Skin epidermis (tissue), 12 donors: ENCODE measurements around the gene TAB2.

Source experiments
- H3K27ac ChIP-seq, 21 experiments: fragments of 200-600 bp; sonication (generic) in 11 of 21; one replicate each; pipeline ENCODE4 v1.5.0; 2020; ENCODE audit warnings: mild to moderate bottlenecking in 3 of 21, inconsistent platforms in 2 of 21, moderate library complexity in 2 of 21
- H3K4me3 ChIP-seq, 7 experiments: fragments of 200-600 bp; sonication (generic) in 2 of 7; one replicate each; pipeline ENCODE4 v1.5.0; 2020; ENCODE audit warnings: inconsistent platforms in 2 of 7, mild to moderate bottlenecking in 2 of 7, moderate library complexity in 1 of 7

Gene TAB2

DNA sequence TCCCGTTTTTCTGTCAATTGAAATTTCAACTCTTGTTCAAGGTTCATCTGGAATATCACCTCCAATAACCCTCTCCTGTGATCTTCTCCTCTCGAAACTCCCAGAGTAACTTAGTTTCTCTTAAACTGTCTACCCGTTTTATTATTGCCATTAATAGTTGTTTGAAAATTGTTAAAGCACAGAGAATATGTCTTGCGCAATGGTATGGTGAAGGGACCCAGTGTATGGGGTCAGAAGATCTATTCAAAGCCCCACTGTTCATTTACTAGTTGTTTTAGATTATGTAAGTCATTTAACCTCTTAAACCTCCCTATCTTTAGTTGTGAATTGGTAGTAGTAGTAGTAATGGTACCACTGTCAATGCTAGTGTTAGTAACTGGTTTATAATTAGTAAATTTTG lies 6.2 kb upstream of the TAB2 start:
- no peak overlapping the region for H3K4me3 ChIP-seq
- H3K27ac ChIP-seq: no peak overlapping the region

DNA sequence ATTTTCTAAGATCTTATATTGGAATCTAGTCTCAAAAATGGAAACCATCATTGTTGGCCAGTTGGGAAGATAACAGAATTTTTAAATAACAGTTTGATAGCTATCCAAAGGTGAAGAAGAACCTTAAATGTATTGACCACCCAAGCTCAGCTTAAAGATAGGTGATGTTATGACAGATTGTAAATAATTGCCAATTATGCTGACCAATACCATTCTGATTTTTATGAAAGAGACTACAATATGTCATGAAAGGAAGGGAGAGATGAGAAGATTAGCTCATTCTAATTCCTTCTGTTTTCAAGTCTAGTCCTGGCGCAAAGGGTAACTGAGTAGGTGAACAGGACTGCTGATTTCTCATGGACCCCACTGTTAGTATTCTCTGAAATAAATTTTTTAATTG lies 5.7 kb upstream of the TAB2 start:
- Histone ChIP-seq H3K27ac (no peak overlapping the region), H3K4me3 (no peak overlapping the region)

DNA sequence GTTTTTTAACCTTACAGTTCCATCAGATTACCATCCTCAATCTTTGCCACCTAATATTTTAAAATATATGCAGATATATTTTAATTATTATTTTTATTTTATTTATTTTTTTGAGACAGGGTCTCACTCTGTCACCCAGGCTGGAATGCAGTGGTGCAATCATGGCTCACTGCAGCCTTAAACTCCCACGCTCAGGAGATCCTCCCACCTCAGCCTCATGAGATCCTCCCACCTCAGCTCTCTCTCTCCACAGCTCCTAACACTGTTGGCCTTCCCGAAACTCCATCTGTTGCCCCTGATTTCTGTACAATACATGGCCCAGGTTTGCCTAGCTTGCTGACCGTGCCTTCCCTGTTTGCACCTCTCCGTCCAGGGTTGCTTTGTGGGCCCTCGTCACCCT lies 4.4 kb upstream of the TAB2 start:
- Histone ChIP-seq H3K4me3 (no peak overlapping the region), H3K27ac (no peak overlapping the region)

DNA sequence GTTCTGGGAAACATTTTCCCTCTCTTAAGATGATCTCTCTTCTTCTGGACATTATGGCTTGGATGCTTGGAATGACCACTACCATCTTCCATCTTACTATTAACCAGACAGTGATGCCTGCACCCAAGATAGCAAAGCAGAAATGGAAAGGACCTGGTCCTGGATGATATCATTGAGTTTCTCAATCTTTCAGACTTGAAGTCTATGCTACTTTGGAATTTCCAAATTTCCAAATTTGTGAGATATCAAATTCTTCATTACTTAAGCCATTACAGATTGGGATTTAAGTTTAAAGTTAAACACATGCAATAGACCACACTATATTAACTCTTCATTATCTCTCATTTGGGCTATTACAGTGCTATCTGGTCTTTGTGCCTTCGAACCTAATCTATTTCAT lies 3.7 kb upstream of the TAB2 start:
- no peak overlapping the region for H3K27ac ChIP-seq
- H3K4me3 ChIP-seq: no peak overlapping the region

DNA sequence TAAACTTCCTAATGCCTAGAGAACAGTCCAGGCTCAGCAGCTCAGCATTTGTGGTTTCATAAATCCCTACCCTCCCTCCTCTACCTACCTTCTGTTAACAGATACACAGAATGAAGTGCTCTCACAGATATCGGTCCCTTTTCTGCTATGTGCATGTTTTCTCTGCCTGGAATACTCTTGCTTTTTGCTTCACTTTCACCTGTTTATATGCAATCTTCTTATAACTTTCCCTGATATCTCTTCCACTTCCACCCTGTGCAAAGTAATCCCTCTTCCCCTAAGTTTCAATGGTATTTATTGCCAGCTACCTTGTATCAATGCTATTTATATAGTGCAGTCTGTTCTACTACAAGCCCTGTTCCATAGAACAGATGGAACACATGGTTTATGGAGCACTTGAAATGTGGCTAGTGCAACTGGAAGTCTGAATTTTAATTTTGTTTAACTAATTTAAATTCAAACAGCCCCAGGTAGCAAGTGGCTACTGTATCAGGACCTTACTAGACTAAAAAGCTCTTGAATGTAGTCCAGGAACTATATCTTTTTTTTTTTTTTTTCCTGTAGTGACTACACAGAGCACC lies 3.1 kb upstream of the TAB2 start:
- Histone ChIP-seq H3K4me3 (no peak overlapping the region), H3K27ac (no peak overlapping the region)

DNA sequence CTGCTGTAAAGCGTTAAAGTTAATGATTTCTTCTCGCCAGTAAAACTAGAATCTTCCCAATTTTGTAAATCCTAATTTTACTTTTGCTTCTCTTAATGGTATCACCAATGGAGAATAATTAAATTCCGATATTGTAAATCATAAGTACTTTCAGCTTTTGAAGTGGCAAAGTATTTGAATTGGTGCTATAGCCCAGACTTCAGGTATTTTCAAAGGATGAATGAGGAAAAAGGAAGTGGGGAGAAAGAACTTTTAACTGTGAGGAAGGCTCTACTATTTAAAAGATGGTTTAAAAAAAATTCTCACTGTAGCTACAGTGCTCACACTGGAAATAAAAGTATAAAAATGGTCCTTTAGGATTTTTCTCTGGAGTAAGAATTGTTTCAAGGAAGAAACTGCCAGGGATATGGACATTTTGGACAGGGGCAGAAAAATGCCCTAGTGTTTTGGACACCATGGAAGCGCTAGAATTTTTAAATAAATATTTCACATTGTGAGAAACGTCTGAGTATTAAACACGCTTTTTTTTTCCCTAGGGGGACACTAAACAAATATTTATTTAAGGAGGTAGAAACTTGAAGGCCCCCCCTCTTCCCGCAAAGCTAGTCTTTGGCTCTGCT lies 1.3 kb upstream of the TAB2 start:
- peak overlapping the region in 20 of 21 experiments; percentile 89 to 100 (median 98) for H3K27ac ChIP-seq
- peak overlapping the region; percentile 78 to 98 (median 89) for H3K4me3 ChIP-seq

DNA sequence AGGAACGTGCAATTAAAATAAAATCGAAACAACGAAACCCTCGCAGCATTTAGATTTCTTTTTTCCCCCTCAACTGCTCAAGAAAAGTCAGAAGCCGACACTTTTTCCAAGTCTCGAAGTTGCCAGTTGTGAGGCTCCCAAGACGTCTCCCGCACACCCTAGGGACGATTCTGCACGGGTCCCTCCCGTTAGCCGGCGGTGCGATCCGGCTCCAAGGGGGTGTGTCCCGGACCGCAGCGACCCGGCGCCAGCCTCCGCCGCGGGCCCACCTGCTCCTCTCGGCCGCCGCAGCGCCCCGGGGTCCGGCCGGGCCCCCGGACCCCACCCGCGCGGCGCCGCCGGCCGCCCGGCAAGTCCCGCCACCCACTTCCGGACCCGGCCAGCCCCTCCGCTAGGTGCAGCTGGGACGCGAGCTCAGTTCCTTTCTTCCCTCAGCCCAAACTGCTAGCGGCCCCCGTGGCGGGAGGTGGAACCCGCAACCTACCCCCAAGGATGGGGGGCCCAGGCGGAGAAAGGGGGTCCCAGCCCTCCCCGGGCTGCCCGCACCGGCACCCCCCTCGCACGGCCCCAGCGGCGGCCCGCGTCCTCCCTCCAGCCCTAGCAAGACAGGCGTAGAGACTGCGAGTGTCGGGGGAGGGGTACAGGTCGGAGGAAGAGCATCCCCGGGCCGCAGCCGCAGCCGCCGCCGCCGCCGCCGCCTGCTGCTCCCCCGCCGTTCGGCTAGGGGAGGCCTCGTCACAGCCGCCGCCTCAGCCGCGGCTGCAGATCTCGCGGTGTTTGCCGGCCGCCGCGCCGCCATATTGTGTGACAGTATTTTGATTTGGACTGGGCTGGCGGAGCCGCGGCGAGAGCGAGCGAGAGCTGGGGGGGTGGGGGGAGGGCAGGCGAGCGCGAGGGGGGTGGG lies 520 bp upstream of the TAB2 start:
- H3K4me3 ChIP-seq: peak overlapping the region; percentile 78 to 98 (median 89)
- H3K27ac ChIP-seq: peak overlapping the region; percentile 89 to 100 (median 98)

DNA sequence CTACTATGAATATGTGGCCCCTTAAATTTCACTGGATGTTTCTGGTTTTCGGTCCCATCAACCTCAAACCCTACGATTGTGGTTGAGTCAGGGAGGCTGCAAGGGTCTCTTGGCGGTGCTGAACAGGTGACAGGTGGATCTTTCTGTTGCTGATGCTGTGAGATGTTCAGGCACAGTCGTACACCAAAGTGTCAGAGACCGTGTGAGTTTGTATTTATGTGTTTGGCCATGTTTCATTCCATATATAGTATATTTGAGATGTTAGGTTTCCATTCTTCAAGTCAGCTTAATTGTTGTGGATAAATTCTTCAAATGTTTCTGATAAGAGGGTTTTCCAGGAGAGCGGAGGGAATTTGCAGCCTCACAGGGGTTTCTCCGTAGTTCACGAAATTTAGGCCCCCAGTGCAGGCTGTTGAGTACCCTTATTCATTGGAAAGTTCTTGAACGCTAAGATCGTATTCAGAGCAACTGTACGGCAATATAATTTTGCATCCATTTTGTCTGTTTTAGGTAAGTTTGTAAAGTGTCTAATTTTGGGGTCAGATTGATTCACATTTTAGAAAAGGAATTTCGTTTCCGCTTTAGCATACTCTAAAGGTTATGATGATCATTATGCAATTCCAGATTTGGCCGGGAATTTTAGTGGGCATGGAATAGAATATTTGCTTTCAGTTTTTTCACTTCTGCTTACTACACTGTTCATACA lies 1.2 kb downstream of the TAB2 start:
- Histone ChIP-seq H3K27ac (peak overlapping the region; percentile 89 to 100 (median 98)), H3K4me3 (peak overlapping the region; percentile 78 to 98 (median 89))

DNA sequence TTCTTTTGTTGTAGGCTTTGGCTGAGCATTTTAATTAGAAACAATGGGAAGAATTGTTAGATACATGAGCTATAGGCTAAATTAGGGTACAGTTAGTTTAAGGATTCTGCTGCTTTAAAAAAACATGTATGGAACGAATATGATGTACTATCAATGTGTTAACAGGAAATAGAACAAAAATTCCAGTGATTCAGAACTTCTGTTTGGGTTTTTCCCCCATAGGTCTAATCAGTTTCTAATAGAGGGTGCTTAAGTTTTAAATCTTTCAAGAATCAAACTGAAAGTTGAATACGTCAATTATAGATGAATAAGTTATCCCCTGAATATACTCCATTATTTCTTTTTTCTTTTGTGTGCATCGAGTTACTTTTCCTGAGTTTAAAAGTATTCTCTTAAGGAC lies 1.9 kb downstream of the TAB2 start:
- H3K27ac ChIP-seq: peak overlapping the region in 17 of 21 experiments; percentile 10 to 100 (median 98)
- peak overlapping the region; percentile 78 to 98 (median 89) for H3K4me3 ChIP-seq

DNA sequence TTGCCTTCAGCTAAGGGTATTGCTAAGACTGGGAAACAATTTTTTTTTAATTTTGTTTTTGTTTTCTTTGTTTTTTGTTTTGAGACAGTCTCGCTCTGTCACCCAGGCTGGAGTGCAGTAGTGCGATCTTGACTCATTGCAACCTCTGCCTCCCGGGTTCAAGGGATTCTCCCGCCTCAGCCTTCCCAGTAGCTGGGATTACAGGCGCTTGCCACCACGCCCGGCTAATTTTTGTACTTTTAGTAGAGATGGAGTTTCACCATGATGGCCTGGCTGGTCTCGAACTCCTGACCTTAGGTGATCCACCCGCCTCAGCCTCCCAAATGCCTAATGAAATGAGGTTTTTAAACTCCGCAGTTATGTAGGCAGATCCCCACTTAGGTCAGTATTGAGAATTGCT lies 2.5 kb downstream of the TAB2 start:
- Histone ChIP-seq H3K4me3 (peak overlapping the region in 5 of 7 experiments; percentile 87 to 98 (median 89)), H3K27ac (peak overlapping the region in 16 of 21 experiments; percentile 3 to 100 (median 96))

DNA sequence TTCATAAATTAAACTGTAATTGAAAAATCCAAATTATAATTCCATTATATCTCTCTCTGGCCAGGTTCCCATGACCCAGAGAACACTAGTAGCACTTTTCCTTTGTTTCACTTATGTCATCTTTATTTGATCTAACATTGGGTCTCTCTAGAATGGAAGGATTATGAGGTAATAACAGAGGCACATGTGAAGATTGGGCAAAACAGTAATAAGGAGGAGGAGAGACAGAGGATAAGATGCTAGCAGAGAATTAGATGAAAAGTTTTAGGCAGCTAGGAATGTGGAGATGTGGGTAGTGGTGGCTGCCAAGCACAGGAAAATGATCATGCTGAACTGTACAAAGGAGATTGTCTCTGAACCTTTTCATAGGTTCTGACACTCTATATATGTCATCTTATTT lies 3.3 kb downstream of the TAB2 start:
- Histone ChIP-seq H3K27ac (peak overlapping the region in 4 of 21 experiments; percentile 20 to 97 (median 59)), H3K4me3 (no peak overlapping the region)

DNA sequence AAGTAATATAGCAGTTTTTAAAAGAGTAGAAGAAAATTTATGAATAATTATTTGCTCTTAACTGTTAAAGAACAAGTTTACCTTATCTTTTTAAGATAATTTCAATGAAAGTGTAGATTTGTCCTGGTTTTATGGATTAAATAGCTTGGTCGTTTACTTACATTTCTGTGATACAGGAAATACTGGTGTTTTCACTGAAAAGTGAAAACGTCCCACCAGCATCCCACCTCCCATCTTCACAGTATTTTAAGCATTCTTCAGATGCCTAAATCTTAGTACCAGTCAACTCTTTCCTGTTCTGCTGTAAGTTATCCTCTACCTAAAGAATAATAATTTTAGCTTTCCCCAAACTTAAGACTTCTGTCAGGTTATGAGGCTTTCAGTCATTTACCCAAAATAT lies 5.8 kb downstream of the TAB2 start:
- H3K27ac ChIP-seq: peak overlapping the region in 1 of 21 experiments; percentile 37

DNA sequence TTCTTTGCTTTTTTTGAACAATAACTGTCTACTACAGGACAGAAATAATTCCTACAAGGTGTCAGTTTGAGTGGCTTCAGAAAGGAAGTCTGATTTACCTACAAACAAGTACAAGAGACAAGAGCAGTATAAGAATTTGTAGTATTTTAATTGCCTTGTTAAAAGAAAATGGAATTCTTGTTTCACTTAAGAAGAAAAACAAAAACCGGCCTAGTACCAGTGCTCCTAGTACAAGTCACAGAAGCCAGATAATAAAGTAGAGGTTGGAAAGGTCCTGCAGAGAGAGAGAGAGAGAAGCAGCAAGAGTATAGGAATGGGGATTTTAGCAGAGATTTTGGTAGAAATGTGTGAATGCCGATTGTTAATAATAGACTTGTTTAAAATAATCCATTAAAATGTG lies 6.4 kb downstream of the TAB2 start:
- Histone ChIP-seq H3K27ac (peak overlapping the region in 1 of 21 experiments; percentile 37), H3K4me3 (no peak overlapping the region)

More for the DNA sequence above, 5.8 kb downstream of the TAB2 start:
- H3K4me3 ChIP-seq: no peak overlapping the region

DNA sequence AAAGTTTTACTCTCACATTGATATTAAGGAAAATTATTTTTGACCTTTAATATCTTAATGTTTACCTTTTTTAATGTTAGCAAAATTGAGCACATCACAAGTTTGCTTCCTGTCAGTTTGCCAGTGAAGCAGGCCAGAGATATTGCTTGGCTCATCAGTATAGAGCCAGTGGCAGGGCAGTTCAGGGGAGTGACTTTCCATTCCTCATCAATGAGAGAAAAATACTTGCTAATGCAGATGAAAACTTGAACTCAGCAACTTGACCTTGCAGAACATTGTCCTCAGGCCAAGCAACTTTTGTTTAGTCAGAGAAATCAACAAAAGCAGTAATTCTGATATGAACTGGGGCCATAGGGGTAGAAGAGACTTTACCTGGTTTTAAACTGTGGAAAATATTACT lies 6.9 kb downstream of the TAB2 start:
- H3K27ac ChIP-seq: peak overlapping the region in 2 of 21 experiments; percentile 5
- no peak overlapping the region for H3K4me3 ChIP-seq

DNA sequence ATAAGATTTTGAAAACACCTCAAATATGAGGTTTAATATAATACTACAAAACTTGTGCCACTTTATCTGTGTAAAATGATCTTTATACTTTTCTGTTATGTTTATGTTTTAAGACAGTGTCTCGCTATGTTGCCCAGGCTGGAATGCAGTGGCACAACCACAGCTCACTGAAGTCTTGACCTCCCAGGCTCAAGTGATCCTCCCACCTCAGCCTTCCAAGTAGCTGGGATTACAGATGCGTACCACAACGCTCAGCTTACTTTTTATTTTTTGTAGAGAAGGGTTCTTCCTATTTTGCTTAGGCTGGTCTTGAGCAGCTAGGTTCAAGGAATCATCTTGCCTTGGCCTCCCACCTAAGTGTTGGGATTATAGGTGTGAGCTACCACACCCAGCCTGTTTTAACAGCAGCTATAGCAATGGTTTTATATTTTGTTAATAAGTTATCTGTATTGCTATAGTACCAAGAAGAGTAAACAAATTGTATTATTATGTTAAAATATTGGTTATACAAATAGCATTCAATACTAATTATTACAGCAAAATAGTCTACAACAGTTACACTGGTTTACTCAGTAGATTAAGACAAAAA lies 8.2 kb downstream of the TAB2 start:
- H3K27ac ChIP-seq: no peak overlapping the region
- H3K4me3 ChIP-seq: no peak overlapping the region

DNA sequence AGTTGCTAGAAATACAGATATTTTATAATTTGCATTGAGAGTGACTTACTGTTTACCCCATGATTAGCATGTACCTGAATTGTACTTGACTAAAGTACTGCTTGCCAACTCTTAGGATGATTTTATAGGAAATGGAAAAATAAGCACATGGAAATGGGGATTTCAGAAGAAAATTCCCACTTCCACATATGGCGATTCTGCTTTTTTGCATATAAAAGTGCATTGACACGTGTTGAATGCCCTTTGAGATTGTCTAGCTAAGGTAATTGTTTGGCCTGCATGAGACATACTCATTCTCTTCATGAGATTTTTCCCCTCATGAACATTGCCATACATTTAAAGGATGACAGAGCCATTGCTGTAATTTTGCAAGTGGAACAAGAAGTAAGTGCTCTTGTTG lies 10.1 kb downstream of the TAB2 start:
- no peak overlapping the region for H3K4me3 ChIP-seq
- H3K27ac ChIP-seq: no peak overlapping the region

DNA sequence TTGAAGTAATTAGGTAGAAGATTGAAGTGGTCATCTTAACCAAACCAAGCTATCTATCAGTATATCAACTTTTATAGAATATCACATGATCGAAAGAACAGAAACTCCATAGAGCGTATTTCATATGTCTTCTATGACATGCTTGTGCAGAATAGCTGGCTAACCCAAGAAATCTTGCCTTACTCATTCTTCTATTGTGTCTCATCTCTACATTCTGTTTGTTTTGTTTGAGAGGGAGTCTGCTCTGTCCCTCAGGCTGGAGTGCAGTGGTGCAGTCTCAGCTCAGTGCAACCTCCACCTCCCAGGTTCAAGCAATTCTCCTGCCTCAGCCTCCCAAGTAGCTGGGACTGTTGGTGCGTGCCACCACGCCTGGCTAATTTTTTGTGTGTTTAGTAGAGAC lies 10.6 kb downstream of the TAB2 start:
- Histone ChIP-seq H3K4me3 (no peak overlapping the region), H3K27ac (no peak overlapping the region)

DNA sequence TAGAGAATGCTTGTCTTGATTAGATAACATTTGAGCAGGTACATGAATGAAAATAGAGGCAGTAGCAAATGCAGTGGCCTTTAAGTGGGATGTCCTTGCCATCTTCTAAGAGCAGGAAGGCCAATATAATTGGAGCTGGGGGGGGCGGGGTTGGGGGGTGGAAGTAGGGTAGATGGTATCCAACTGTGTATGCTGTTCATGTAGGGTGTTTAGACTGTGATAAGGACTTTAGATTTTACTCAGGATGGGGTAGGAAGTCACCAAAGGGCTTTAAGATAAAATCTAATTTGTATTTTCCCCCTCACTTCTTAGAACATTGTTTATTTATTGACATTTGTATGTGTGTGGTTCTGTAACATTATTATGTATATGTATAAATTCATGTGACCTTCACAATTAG lies 12.0 kb downstream of the TAB2 start:
- Histone ChIP-seq H3K4me3 (no peak overlapping the region), H3K27ac (no peak overlapping the region)

DNA sequence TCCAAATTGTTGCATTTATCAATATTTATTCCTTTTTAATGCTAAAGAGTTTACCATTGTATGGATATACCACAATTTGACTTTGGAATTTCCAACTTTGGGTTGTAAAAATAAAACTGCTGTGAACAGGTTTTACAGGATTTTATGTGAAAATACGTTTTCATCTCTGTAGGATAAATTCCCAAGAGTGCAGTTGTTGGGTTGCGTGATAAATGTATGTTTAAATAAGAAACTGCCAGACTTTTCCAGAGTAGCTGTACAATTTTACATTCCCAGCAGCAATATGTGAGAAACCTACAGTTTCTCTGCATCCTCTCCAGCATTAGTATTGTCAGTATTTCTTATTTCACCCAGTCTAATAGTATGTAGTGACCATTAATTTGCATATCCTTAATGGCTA lies 12.6 kb downstream of the TAB2 start:
- H3K4me3 ChIP-seq: no peak overlapping the region
- no peak overlapping the region for H3K27ac ChIP-seq
